ENCODE data around the gene TMEM240.
"Not testable (repeated sequence)": the region's sequence is repeated elsewhere in the genome, so short reads cannot be mapped to it uniquely, and the experiment has no call there.

- not testable (repeated sequence) for TF ChIP-seq POLR2A, CTCF (IDR thresholded peaks at IDR 0.05)
Measured at GRCh38 chr1:1533894-1534291, 6.5 kb downstream of the TMEM240 start.
